Stimulated activated CD8-positive, alpha-beta memory T cell treated with anti-CD3 and anti-CD28 coated beads, Interleukin-15, amount 100 ng/mL, for 48 hours (primary cell): ENCODE data around the gene KIAA1614.
A peak's percentile ranks its signal among the peaks of the same experiment; 100 is the strongest.
"Not testable (repeated sequence)": the region's sequence is repeated elsewhere in the genome, so short reads cannot be mapped to it uniquely, and the experiment has no call there.

Source experiments
- DNase-seq, 2 donors: peaks; one replicate each; pipeline ENCODE4 v3.0.0-alpha.2; 2020; ENCODE audit warnings: low read depth in 2 of 2

KIAA1614 gene

GRCh38 chr1:180961622-180962021 is 48.9 kb downstream of the KIAA1614 start:
- no peak for DNase-seq

GRCh38 chr1:180962178-180962577 is 49.5 kb downstream of the KIAA1614 start:
- DNase-seq: no peak

- no peak for DNase-seq
Observed at GRCh38 chr1:180964056-180964455, 51.4 kb downstream of the KIAA1614 start.

- DNase-seq: no peak
Observed at GRCh38 chr1:180964595-180964994, 51.9 kb downstream of the KIAA1614 start.

GRCh38 chr1:180966312-180966711 is 53.6 kb downstream of the KIAA1614 start:
- no peak for DNase-seq

GRCh38 chr1:180966744-180967536 is 54.2 kb downstream of the KIAA1614 start:
- DNase-seq: no peak

GRCh38 chr1:180967558-180967957 is 54.9 kb downstream of the KIAA1614 start:
- no peak for DNase-seq

GRCh38 chr1:180968834-180969233 is 56.1 kb downstream of the KIAA1614 start:
- not testable (repeated sequence) for DNase-seq

- no peak for DNase-seq
Observed at GRCh38 chr1:180969434-180969833, 56.7 kb downstream of the KIAA1614 start.

GRCh38 chr1:180970333-180971079 is 57.8 kb downstream of the KIAA1614 start:
- DNase-seq: no peak

- DNase-seq: no peak
Observed at GRCh38 chr1:180971273-180971997, 58.7 kb downstream of the KIAA1614 start.

- DNase-seq: no peak
Observed at GRCh38 chr1:180973369-180973768, 60.7 kb downstream of the KIAA1614 start.

- no peak for DNase-seq
Observed at GRCh38 chr1:180974236-180974635, 61.5 kb downstream of the KIAA1614 start.

- no peak for DNase-seq
Observed at GRCh38 chr1:180975551-180975950, 62.9 kb downstream of the KIAA1614 start.

- DNase-seq: no peak
Observed at GRCh38 chr1:180976191-180976590, 63.5 kb downstream of the KIAA1614 start.

- DNase-seq: no peak
Observed at GRCh38 chr1:180976732-180977357, 64.1 kb downstream of the KIAA1614 start.

GRCh38 chr1:180981596-180982387 is 69.1 kb downstream of the KIAA1614 start:
- DNase-seq: peak; percentile 24 to 52

- DNase-seq: no peak
Observed at GRCh38 chr1:180982422-180982821, 69.7 kb downstream of the KIAA1614 start.

GRCh38 chr1:180988253-180988752 is 75.6 kb downstream of the KIAA1614 start:
- no peak for DNase-seq

GRCh38 chr1:180994262-180994661 is 81.6 kb downstream of the KIAA1614 start:
- DNase-seq: peak in 1 of 2 donors; percentile 6
